Transverse colon (tissue), 4 donors: Measurements from ENCODE around the gene MYO18B. TPM values are rescaled to one million over a fixed set of nuclear protein-coding genes. Genes with fewer than 3 reads are reported as not detected.

Experiments used
- DNase-seq: peaks from one replicate; pipeline ENCODE4 v3.0.0-alpha.2; 2019
- H3K27ac ChIP-seq, 4 donors: fragments of 200-600 bp; sonication (generic); 2 replicates each; pipeline ENCODE4 v1.5.1; 2016 to 2018; ENCODE audit warnings: inconsistent platforms in 4 of 4
- H3K27me3 ChIP-seq: fragments of 200-600 bp; sonication (generic); 2 replicates; pipeline ENCODE4 v1.5.1; 2017; ENCODE audit warnings: inconsistent platforms
- H3K36me3 ChIP-seq, 4 donors: fragments of 200-600 bp; sonication (generic); 2 replicates each; pipeline ENCODE4 v1.5.1; 2017 to 2019; ENCODE audit warnings: inconsistent platforms in 4 of 4
- H3K4me1 ChIP-seq, 4 donors: fragments of 200-600 bp; sonication (generic); 2 replicates each; pipeline ENCODE4 v1.5.1; 2017 to 2020; ENCODE audit warnings: inconsistent platforms in 4 of 4
- H3K4me3 ChIP-seq, 4 donors: fragments of 200-600 bp; sonication (generic); 1 replicate in 1 of 4; 2 replicates in 3 of 4; pipeline versions ENCODE4 v1.5.1 to v1.6.1; 2017 to 2019; ENCODE audit warnings: inconsistent platforms in 4 of 4
- H3K9me3 ChIP-seq, 2 donors: fragments of 200-600 bp; sonication (generic); 2 replicates each; pipeline ENCODE4 v1.5.1; 2017 to 2019; ENCODE audit warnings: inconsistent platforms in 2 of 2
- EP300 ChIP-seq: sonication (generic); formaldehyde crosslinking; IDR thresholded peaks from one replicate; pipeline ENCODE4 v1.6.1; 2017; ENCODE audit warnings: antibody characterized with exemption, low read depth
- POLR2A ChIP-seq: fragments of 450-650 bp; IDR thresholded peaks from one replicate; pipeline ENCODE4 v1.6.1; 2016; ENCODE audit warnings: antibody characterized with exemption, mild to moderate bottlenecking, moderate library complexity
- POLR2AphosphoS5 ChIP-seq, 3 donors: sonication (generic); formaldehyde crosslinking; IDR thresholded peaks; one replicate each; pipeline ENCODE4 v1.6.1; 2016; ENCODE audit warnings: antibody characterized with exemption in 3 of 3
- whole genome bisulfite sequencing, 2 donors: methylation state at CpG; one replicate each; pipeline ENCODE4 v1.1.5; 2018; ENCODE audit warnings: low coverage in 1 of 2; 5-methylcytosine and 5-hydroxymethylcytosine counted together
- in situ Hi-C, 4 donors: fragments of 200-750 bp; cut with MboI; loops; one replicate each; pipeline versions ENCODE4 v1.15.0 to v1.15.1; 2017; ENCODE audit warnings: low sequenced_read_pairs in 3 of 4, low pct_ligation_motif_present in 1 of 4, low pct_unique_long_range_greater_than_20kb in 1 of 4
- intact Hi-C: fragments of 100-400 bp; cut with DNase I; formaldehyde crosslinking; loops from one replicate; pipeline ENCODE4 v1.15.1; 2023; ENCODE audit warnings: low total_unique reads
- total RNA-seq, 4 donors: library from RNA; depleted of rRNA; stranded (reverse); fragments of >200 nt; gene quantifications; one replicate each; pipeline ENCODE4 v1.1.0, GENCODE V29; 2016
- TF ChIP-seq, protein P1 (sequence below), 5 experiments: fragments of 200-600 bp in 3 of 5; fragments of 450-650 bp in 2 of 5; sonication (generic) in 3 of 5; IDR thresholded peaks; 1 replicate in 2 of 5; 2 replicates in 3 of 5; pipeline ENCODE4 v1.5.1; 2016 to 2017; ENCODE audit warnings: antibody characterized with exemption in 5 of 5, inconsistent platforms in 3 of 5, mild to moderate bottlenecking in 2 of 5, moderate library complexity in 1 of 5

Gene MYO18B
- total RNA-seq, 4 donors from 2014 or later: 0.27 TPM; not detected in 3

GRCh38 chr22:25908212-25908611, 166.2 kb downstream of the MYO18B start:
- no peak overlapping the region for H3K27ac ChIP-seq
- intact Hi-C loops: no loop called here

GRCh38 chr22:25908755-25909154, 166.8 kb downstream of the MYO18B start:
- in situ Hi-C loops (no loop called here), intact Hi-C loops (no loop called here)
- Histone ChIP-seq H3K27me3 (peaks cover under 1% of the 10 kb centered on the region), H3K4me3 (no peak overlapping the region), H3K27ac (no peak overlapping the region), H3K4me1 (no peaks in the 10 kb centered on the region), H3K36me3 (no peaks in the 10 kb centered on the region), H3K9me3 (no peaks in the 10 kb centered on the region)
- no peak for DNase-seq
- 51 to 52% methylated on average over 2 of the region's 2 CpGs for WGBS, 2 donors
- TF ChIP-seq EP300 (no peak), POLR2A (no peak)
- TF ChIP-seq, protein P1, sequence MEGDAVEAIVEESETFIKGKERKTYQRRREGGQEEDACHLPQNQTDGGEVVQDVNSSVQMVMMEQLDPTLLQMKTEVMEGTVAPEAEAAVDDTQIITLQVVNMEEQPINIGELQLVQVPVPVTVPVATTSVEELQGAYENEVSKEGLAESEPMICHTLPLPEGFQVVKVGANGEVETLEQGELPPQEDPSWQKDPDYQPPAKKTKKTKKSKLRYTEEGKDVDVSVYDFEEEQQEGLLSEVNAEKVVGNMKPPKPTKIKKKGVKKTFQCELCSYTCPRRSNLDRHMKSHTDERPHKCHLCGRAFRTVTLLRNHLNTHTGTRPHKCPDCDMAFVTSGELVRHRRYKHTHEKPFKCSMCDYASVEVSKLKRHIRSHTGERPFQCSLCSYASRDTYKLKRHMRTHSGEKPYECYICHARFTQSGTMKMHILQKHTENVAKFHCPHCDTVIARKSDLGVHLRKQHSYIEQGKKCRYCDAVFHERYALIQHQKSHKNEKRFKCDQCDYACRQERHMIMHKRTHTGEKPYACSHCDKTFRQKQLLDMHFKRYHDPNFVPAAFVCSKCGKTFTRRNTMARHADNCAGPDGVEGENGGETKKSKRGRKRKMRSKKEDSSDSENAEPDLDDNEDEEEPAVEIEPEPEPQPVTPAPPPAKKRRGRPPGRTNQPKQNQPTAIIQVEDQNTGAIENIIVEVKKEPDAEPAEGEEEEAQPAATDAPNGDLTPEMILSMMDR (IDR thresholded peaks at IDR 0.05): no peak

More at GRCh38 chr22:25908212-25908611, 166.2 kb downstream of the MYO18B start:
- Histone ChIP-seq H3K9me3 (no peaks in the 10 kb centered on the region), H3K27me3 (peaks cover 5% of the 10 kb centered on the region), H3K4me3 (no peak overlapping the region), H3K4me1 (no peaks in the 10 kb centered on the region), H3K36me3 (no peaks in the 10 kb centered on the region)
- TF ChIP-seq, protein P1 (IDR thresholded peaks at IDR 0.05): no peak
- TF ChIP-seq EP300 (no peak), POLR2AphosphoS5 (IDR thresholded peaks at IDR 0.05) (no peak), POLR2A (no peak)
- in situ Hi-C loops: no loop called here
- no peak for DNase-seq
- 80 to 86% methylated on average over 1 to 13 of the region's 13 CpGs for WGBS, 2 donors

DNA sequence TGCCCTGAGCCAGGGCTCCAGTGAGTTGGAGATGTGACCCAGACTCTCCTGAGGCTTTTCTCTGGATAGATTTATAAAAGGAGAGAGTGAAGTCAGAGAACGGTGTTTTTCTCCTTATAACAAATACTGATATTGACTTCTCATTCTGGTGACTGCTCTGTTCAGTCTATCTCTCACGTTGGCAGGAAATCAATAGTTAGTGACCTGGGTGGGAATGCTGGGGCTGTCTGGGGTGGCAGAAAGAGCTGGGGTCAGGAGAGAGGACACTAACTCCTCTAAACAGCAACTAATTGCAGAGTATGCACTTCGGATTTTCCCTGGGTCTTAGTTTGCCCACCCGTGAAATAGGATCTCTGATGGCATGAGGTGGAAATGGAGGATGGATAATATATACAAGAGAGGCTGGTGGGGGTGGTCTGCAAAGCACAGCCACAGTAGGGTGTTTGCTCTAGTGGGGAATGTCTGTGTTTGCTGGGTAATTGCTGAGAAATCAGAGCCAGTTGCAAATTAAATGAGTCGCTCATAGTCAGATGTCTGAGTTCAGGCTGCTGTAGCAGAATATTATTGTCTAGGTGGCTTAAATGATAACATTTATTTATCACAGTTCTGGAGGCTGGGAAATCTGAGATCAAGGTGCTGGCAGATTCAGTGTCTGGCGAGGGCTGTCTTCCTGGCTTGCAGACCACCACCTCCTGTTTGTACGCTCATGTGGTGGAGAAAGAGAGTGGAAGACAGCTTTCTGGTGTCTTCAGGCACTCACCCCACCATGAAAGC, 167.8 kb downstream of the MYO18B start:
- H3K4me1 ChIP-seq: no peaks in the 10 kb centered on the region
- no peak for DNase-seq
- 36 to 44% methylated on average over 4 to 7 of the region's 7 CpGs for WGBS, 2 donors
- no peak overlapping the region for H3K27ac ChIP-seq
- H3K4me3 ChIP-seq: no peak overlapping the region
- intact Hi-C loops (no loop called here), in situ Hi-C loops (no loop called here)
- TF ChIP-seq, protein P1 (IDR thresholded peaks at IDR 0.05): no peak
- TF ChIP-seq POLR2A: no peak
- no peak for TF ChIP-seq EP300
- TF ChIP-seq POLR2AphosphoS5 (IDR thresholded peaks at IDR 0.05): no peak
- no peaks in the 10 kb centered on the region for H3K36me3 ChIP-seq
- H3K9me3 ChIP-seq: no peaks in the 10 kb centered on the region
- H3K27me3 ChIP-seq: no peaks in the 10 kb centered on the region

GRCh38 chr22:25911243-25911972, 169.4 kb downstream of the MYO18B start:
- H3K36me3 ChIP-seq: no peaks in the 10 kb centered on the region
- no peak overlapping the region for H3K27ac ChIP-seq
- H3K4me3 ChIP-seq: no peak overlapping the region
- no peaks in the 10 kb centered on the region for H3K4me1 ChIP-seq
- in situ Hi-C loops (no loop called here), intact Hi-C loops (no loop called here)
- no peak for DNase-seq
- no peaks in the 10 kb centered on the region for H3K27me3 ChIP-seq
- TF ChIP-seq POLR2A (no peak), POLR2AphosphoS5 (IDR thresholded peaks at IDR 0.05) (no peak), EP300 (no peak)
- TF ChIP-seq, protein P1 (IDR thresholded peaks at IDR 0.05): no peak
- 44 to 70% methylated on average over 3 to 7 of the region's 7 CpGs for WGBS, 2 donors
- no peaks in the 10 kb centered on the region for H3K9me3 ChIP-seq
